Measurements from ENCODE around the gene EPHA5.

DNA sequence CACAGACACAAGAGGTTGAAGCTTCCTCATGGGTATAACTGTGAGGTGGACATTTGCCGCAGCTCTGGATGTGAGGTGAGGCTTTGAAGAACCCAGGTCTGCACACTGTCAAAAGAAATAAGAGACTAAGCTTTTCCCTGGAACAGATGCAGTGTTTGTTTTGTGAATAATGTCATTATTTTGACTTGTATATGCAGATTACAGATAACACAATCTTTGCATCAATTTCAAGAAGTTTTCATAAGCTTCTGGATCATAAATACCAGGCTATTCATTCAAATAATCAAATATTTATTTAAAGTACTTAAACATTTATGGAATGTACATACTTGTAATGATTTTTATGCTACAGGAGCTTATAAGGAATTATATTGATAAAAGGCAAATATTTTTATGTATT lies 174.8 kb downstream of the EPHA5 start:
- no peak for TF ChIP-seq POLR2A (IDR thresholded peaks at IDR 0.05; ENCODE audit: low read depth, low read length)
- no peak for TF ChIP-seq POLR2AphosphoS5 (IDR thresholded peaks at IDR 0.05; ENCODE audit: low read depth, low read length)
- TF ChIP-seq SPI1 (IDR thresholded peaks at IDR 0.05; ENCODE audit: low read depth, low read length) = no peak

Data from GM12891 (cell line).